Gastroesophageal sphincter (tissue), 3 donors: ENCODE measurements around the gene CBFA2T2.

Experiments used
- POLR2A ChIP-seq, 2 donors: fragments of 450-650 bp; IDR thresholded peaks; one replicate each; pipeline ENCODE4 v1.6.1; 2017; ENCODE audit warnings: antibody characterized with exemption in 2 of 2, mild to moderate bottlenecking in 2 of 2, moderate library complexity in 1 of 2
- POLR2AphosphoS5 ChIP-seq: sonication (generic); formaldehyde crosslinking; IDR thresholded peaks from one replicate; pipeline ENCODE4 v1.6.1; 2017; ENCODE audit warnings: antibody characterized with exemption
- TF ChIP-seq, protein P1 (sequence below), 4 experiments: fragments of 200-600 bp in 2 of 4; fragments of 450-650 bp in 2 of 4; sonication (generic) in 1 of 4; IDR thresholded peaks; one replicate each; pipeline ENCODE4 v1.5.1; 2017 to 2019; ENCODE audit warnings: antibody characterized with exemption in 4 of 4, mild to moderate bottlenecking in 2 of 4, moderate library complexity in 2 of 4

DNA sequence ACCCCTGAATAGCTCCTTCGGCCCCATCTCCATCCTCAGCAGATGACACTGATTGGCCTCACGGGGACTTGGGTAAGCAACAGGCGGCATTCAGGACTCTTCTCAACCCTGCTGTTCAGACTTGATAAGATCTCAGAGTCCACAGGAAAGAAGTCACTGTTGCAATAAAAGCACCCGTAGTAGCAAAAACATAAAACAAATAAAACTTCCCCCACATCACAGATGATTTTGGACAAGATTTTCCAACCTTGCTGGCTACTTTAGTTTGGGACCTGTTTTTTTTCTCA, 155.1 kb downstream of the CBFA2T2 start:
- TF ChIP-seq, protein P1, sequence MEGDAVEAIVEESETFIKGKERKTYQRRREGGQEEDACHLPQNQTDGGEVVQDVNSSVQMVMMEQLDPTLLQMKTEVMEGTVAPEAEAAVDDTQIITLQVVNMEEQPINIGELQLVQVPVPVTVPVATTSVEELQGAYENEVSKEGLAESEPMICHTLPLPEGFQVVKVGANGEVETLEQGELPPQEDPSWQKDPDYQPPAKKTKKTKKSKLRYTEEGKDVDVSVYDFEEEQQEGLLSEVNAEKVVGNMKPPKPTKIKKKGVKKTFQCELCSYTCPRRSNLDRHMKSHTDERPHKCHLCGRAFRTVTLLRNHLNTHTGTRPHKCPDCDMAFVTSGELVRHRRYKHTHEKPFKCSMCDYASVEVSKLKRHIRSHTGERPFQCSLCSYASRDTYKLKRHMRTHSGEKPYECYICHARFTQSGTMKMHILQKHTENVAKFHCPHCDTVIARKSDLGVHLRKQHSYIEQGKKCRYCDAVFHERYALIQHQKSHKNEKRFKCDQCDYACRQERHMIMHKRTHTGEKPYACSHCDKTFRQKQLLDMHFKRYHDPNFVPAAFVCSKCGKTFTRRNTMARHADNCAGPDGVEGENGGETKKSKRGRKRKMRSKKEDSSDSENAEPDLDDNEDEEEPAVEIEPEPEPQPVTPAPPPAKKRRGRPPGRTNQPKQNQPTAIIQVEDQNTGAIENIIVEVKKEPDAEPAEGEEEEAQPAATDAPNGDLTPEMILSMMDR (IDR thresholded peaks at IDR 0.05) = no peak
- TF ChIP-seq POLR2AphosphoS5 (no peak), POLR2A (IDR thresholded peaks at IDR 0.05) (no peak)
